Keratinocyte (primary cell): ENCODE measurements around the gene TMEM245.

Experiments used
- EZH2 ChIP-seq: IDR thresholded peaks from one replicate; pipeline ENCODE4 v1.6.1; 2012; ENCODE audit warnings: inconsistent platforms, mild to moderate bottlenecking, low read length, moderate library complexity
- TF ChIP-seq, protein P1 (sequence below), 3 experiments: IDR thresholded peaks in 1 of 3; conservative IDR thresholded peaks in 1 of 3; optimal IDR thresholded peaks in 1 of 3; 2 replicates in 2 of 3; 3 replicates in 1 of 3; pipeline versions ENCODE3 to v1.5.1; 2011; ENCODE audit warnings: low read length in 3 of 3, mild to moderate bottlenecking in 3 of 3, moderate library complexity in 2 of 3, control low read depth in 1 of 3, inconsistent platforms in 1 of 3; ENCODE audit not compliant: insufficient read depth in 2 of 3; ENCODE audit errors: extremely low read depth in 1 of 3

DNA sequence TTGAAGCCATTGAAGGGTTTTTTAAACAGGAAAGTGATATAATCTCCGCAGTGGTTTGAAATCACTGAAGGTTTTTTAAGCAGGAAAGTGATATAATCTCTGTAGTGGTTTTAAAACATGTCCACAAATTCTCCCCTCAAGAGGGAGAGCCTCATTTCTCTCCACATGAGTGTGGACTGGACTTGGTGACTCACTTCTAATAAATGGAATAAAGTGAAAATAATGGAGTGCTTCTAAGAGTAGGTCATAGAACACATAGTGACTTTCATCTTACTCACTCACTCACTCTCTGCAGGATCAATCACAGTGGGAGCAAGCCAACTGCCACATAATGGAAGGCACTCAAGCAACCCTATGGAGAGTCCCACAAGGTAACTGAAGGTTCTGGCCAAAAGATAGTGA, 118.5 kb downstream of the TMEM245 start:
- TF ChIP-seq, protein P1, sequence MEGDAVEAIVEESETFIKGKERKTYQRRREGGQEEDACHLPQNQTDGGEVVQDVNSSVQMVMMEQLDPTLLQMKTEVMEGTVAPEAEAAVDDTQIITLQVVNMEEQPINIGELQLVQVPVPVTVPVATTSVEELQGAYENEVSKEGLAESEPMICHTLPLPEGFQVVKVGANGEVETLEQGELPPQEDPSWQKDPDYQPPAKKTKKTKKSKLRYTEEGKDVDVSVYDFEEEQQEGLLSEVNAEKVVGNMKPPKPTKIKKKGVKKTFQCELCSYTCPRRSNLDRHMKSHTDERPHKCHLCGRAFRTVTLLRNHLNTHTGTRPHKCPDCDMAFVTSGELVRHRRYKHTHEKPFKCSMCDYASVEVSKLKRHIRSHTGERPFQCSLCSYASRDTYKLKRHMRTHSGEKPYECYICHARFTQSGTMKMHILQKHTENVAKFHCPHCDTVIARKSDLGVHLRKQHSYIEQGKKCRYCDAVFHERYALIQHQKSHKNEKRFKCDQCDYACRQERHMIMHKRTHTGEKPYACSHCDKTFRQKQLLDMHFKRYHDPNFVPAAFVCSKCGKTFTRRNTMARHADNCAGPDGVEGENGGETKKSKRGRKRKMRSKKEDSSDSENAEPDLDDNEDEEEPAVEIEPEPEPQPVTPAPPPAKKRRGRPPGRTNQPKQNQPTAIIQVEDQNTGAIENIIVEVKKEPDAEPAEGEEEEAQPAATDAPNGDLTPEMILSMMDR (optimal IDR thresholded peaks at IDR 0.05 in 1 of 3, IDR thresholded peaks at IDR 0.05 in 1 of 3, conservative IDR thresholded peaks at IDR 0.05 in 1 of 3; ENCODE audit: extremely low read depth in 1 of 3, insufficient read depth in 2 of 3, low read length in 3 of 3): no peak
- TF ChIP-seq EZH2: no peak
